ENCODE data around the gene HMCN1.
"Not testable (repeated sequence)": the region's sequence is repeated elsewhere in the genome, so short reads cannot be mapped to it uniquely, and the experiment has no call there.

GRCh38 chr1:185892831-185893403 lies 158.7 kb downstream of the HMCN1 start:
- not testable (repeated sequence) for TF ChIP-seq CTCF, POLR2A (IDR thresholded peaks at IDR 0.05)

All from thyroid gland (tissue), 4 donors.